Panc1 (cell line): ENCODE data around the gene MAD1L1. TPM values are rescaled to one million over a fixed set of nuclear protein-coding genes. Genes with fewer than 3 reads are reported as not detected.

Source experiments
- ATAC-seq: fragments of 200-7000 bp; cut with Tn5 transposase; 2 replicates; pipeline ENCODE4 v1.9.1; 2020; ENCODE audit warnings: mild to moderate bottlenecking, moderate library complexity
- BruUV-seq: library from RNA; stranded (reverse); fragments of 400-500 nt; replicated peaks from 2 replicates; lab custom pipeline; 2021; lab: Mats Ljungman, UMichigan
- CTCF ChIA-PET: fragments of 300-600 bp; sonication (Branson Sonifier 250); formaldehyde crosslinking; loops from one replicate; lab custom pipeline; 2022; ENCODE audit warnings: antibody characterized with exemption; lab: Charles Lee
- POLR2A ChIA-PET: fragments of 300-600 bp; sonication (Branson Sonifier 250); formaldehyde crosslinking; loops from one replicate; lab custom pipeline; 2022; ENCODE audit warnings: antibody characterized with exemption; lab: Charles Lee
- DNase-seq: peaks from one replicate; pipeline ENCODE4 v3.0.0-alpha.2; 2010; ENCODE audit warnings: low read depth, low spot score
- H3K27ac ChIP-seq: 2 replicates; pipeline ENCODE4 v1.5.1; 2011; ENCODE audit warnings: mild to moderate bottlenecking, low read length, inconsistent platforms
- H3K27me3 ChIP-seq: fragments of 200-500 bp; sonication (Bioruptor generic); 2 replicates; pipeline ENCODE4 v1.6.0; 2014; ENCODE audit warnings: low read length, inconsistent platforms; ENCODE audit not compliant: control insufficient read depth, insufficient read depth
- H3K36me3 ChIP-seq: fragments of 200-500 bp; sonication (Bioruptor generic); 2 replicates; pipeline ENCODE4 v1.5.1; 2014; ENCODE audit warnings: inconsistent platforms, mild to moderate bottlenecking, low read length, moderate library complexity; ENCODE audit not compliant: control insufficient read depth, insufficient read depth
- H3K4me1 ChIP-seq: 2 replicates; pipeline ENCODE4 v1.5.1; 2011; ENCODE audit warnings: inconsistent platforms, mild to moderate bottlenecking, low read length, moderate library complexity; ENCODE audit not compliant: control insufficient read depth, insufficient read depth
- H3K4me3 ChIP-seq, 2 experiments: 2 replicates each; pipeline ENCODE4 v1.5.1; 2011 to 2012; ENCODE audit warnings: low read depth in 2 of 2, low read length in 2 of 2, mild to moderate bottlenecking in 2 of 2, inconsistent platforms in 1 of 2, moderate library complexity in 1 of 2
- H3K9me3 ChIP-seq: fragments of 200-500 bp; sonication (Bioruptor generic); 2 replicates; pipeline ENCODE4 v1.5.1; 2014; ENCODE audit warnings: low read depth, mild to moderate bottlenecking, inconsistent platforms, low read length, moderate library complexity; ENCODE audit not compliant: control insufficient read depth, insufficient read depth
- POLR2AphosphoS5 ChIP-seq: IDR thresholded peaks from 2 replicates; pipeline ENCODE4 v1.6.1; 2012; ENCODE audit warnings: mild to moderate bottlenecking, low read depth, low read length, moderate library complexity
- SIN3A ChIP-seq: IDR thresholded peaks from 2 replicates; pipeline ENCODE4 v1.6.1; 2012; ENCODE audit warnings: low read depth, mild to moderate bottlenecking, low read length, moderate library complexity, borderline replicate concordance; ENCODE audit not compliant: insufficient read depth
- TCF7L2 ChIP-seq: IDR thresholded peaks from 2 replicates; pipeline ENCODE4 v1.6.1; 2011; ENCODE audit warnings: mild to moderate bottlenecking, low read depth, low read length, inconsistent platforms
- in situ Hi-C: cut with HindIII; loops from 2 replicates; pipeline ENCODE4 v1.10.0; 2016; ENCODE audit warnings: low sequenced_read_pairs, low pct_unique_long_range_greater_than_20kb
- intact Hi-C: fragments of 100-400 bp; cut with micrococcal nuclease; formaldehyde crosslinking; loops from one replicate; pipeline ENCODE4 v1.10.0; 2022; ENCODE audit not compliant: unreplicated experiment
- total RNA-seq: library from RNA; stranded (reverse); gene quantifications from one replicate; pipeline ENCODE4 v1.2.1, GENCODE V29; 2021; ENCODE audit not compliant: unreplicated experiment
- TF ChIP-seq, protein P1 (sequence below): fragments of 450-650 bp; IDR thresholded peaks from 2 replicates; pipeline ENCODE4 v1.5.1; 2017; ENCODE audit warnings: mild to moderate bottlenecking
- TF ChIP-seq, protein P2 (sequence below), 2 experiments: IDR thresholded peaks; 2 replicates each; pipeline ENCODE4 v1.6.1; 2011 to 2012; ENCODE audit warnings: low read depth in 2 of 2, control low read depth in 1 of 2, low read length in 1 of 2, mild to moderate bottlenecking in 1 of 2, moderate library complexity in 1 of 2; ENCODE audit not compliant: insufficient read depth in 1 of 2

Gene MAD1L1
- total RNA-seq, 1 experiment from 2014 or later: 70.8 TPM

DNA sequence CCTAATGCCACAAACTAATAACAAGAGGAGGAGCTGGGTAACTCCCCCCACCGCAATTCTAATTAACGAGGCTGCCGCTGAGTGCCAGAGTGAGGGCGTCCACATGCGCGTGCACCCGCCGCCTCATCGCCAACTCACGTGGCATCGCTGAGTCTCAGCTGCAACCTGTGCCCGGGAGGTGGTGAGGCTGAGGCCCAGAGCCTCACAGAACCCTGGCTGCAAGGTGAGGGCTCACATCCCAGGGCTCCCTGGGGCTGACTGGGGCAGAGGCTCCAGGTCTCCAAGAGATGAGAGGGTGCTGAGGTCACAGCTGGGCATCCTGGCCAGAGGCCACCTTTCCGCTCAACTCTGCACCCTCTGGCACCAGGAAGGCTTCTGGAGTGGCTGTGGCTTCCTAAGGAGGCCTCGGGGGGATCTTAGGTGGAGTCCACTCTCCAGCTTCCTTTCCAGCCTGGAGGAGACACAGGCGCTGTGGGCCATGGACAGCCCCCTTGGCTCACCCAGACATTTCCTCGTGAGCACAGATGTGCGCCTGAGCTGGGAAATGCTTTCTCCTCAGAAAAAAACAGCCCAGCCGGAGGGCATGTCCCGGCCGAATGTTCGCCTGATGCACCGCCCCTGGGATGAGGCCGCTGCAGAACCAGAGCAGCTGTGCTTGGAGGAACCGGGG lies 242.6 kb downstream of the MAD1L1 start:
- no peak overlapping the region for H3K4me3 ChIP-seq
- ChIA-PET CTCF (no interaction called here), POLR2A (no interaction called here)
- DNase-seq: no peak
- in situ Hi-C loops: no loop called here
- intact Hi-C loops: no loop called here
- H3K36me3 ChIP-seq: no peaks in the 10 kb centered on the region
- no peak for ATAC-seq
- H3K27ac ChIP-seq: no peak overlapping the region
- TF ChIP-seq SIN3A: no peak
- TF ChIP-seq POLR2AphosphoS5: no peak
- TF ChIP-seq TCF7L2: no peak
- TF ChIP-seq, protein P1, sequence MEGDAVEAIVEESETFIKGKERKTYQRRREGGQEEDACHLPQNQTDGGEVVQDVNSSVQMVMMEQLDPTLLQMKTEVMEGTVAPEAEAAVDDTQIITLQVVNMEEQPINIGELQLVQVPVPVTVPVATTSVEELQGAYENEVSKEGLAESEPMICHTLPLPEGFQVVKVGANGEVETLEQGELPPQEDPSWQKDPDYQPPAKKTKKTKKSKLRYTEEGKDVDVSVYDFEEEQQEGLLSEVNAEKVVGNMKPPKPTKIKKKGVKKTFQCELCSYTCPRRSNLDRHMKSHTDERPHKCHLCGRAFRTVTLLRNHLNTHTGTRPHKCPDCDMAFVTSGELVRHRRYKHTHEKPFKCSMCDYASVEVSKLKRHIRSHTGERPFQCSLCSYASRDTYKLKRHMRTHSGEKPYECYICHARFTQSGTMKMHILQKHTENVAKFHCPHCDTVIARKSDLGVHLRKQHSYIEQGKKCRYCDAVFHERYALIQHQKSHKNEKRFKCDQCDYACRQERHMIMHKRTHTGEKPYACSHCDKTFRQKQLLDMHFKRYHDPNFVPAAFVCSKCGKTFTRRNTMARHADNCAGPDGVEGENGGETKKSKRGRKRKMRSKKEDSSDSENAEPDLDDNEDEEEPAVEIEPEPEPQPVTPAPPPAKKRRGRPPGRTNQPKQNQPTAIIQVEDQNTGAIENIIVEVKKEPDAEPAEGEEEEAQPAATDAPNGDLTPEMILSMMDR: no peak
- TF ChIP-seq, protein P2, sequence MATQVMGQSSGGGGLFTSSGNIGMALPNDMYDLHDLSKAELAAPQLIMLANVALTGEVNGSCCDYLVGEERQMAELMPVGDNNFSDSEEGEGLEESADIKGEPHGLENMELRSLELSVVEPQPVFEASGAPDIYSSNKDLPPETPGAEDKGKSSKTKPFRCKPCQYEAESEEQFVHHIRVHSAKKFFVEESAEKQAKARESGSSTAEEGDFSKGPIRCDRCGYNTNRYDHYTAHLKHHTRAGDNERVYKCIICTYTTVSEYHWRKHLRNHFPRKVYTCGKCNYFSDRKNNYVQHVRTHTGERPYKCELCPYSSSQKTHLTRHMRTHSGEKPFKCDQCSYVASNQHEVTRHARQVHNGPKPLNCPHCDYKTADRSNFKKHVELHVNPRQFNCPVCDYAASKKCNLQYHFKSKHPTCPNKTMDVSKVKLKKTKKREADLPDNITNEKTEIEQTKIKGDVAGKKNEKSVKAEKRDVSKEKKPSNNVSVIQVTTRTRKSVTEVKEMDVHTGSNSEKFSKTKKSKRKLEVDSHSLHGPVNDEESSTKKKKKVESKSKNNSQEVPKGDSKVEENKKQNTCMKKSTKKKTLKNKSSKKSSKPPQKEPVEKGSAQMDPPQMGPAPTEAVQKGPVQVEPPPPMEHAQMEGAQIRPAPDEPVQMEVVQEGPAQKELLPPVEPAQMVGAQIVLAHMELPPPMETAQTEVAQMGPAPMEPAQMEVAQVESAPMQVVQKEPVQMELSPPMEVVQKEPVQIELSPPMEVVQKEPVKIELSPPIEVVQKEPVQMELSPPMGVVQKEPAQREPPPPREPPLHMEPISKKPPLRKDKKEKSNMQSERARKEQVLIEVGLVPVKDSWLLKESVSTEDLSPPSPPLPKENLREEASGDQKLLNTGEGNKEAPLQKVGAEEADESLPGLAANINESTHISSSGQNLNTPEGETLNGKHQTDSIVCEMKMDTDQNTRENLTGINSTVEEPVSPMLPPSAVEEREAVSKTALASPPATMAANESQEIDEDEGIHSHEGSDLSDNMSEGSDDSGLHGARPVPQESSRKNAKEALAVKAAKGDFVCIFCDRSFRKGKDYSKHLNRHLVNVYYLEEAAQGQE (IDR thresholded peaks at IDR 0.05; ENCODE audit: insufficient read depth in 1 of 2, low read depth in 2 of 2, low read length in 1 of 2): no peak
- no peaks in the 10 kb centered on the region for H3K4me1 ChIP-seq
- H3K27me3 ChIP-seq: no peaks in the 10 kb centered on the region
- H3K9me3 ChIP-seq: no peaks in the 10 kb centered on the region
- no TSS peak for BruUV-seq

DNA sequence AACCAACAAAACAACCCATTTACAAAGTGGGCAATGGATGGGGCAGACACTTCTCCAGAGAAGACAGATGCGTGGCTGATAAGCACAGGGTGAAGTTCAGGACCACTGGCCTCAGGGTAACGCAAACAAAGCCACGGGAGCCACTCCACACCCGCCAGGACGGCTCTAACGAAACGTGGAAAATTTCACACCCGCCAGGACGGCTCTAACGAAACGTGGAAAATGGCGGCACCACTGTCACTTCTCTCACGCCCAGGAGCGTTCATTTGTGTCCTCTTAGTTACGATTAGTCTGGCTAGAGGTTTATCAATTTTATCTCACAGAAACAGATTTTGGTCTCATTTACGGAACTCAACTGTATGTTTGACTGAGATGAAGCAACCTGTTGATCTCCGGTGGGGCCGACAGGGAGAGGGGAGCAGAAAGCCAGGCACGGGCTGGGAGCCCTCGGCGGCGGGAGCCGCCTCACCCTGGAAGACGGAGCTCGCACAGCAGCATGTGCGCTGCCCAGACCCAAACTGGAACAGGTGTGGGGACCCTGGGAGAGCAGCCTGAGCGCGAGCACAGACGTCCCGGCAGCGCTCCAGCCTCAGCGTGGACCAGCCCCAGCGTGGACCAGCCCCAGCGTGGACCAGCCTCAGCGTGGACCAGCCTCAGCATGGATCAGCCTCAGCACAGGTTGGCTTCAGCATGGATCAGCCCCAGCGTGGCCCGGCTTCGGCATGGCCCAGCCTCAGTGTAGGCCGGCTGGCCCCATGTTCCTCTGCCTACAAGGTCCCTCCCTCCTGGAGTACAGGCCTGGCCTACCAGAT lies 243.5 kb downstream of the MAD1L1 start:
- no TSS peak for BruUV-seq

More for the DNA sequence above, 243.5 kb downstream of the MAD1L1 start:
- in situ Hi-C loops: no loop called here
- no peak for TF ChIP-seq POLR2AphosphoS5
- no peak for TF ChIP-seq SIN3A
- TF ChIP-seq TCF7L2: no peak
- TF ChIP-seq, protein P1: no peak
- TF ChIP-seq, protein P2 (IDR thresholded peaks at IDR 0.05; ENCODE audit: insufficient read depth in 1 of 2, low read depth in 2 of 2, low read length in 1 of 2): no peak
- no peaks in the 10 kb centered on the region for H3K36me3 ChIP-seq
- H3K4me3 ChIP-seq: no peak overlapping the region
- no peak for DNase-seq
- CTCF ChIA-PET: no interaction called here
- no peak for ATAC-seq
- no peak overlapping the region for H3K27ac ChIP-seq
- intact Hi-C loops: no loop called here
- POLR2A ChIA-PET: no interaction called here
- no peaks in the 10 kb centered on the region for H3K9me3 ChIP-seq
- no peaks in the 10 kb centered on the region for H3K27me3 ChIP-seq
- H3K4me1 ChIP-seq: no peaks in the 10 kb centered on the region
